Activated naive CD4-positive, alpha-beta T cell (primary cell): ENCODE data around the gene HDAC8.
"Not testable (repeated sequence)": the region's sequence is repeated elsewhere in the genome, so short reads cannot be mapped to it uniquely, and the experiment has no call there.

Source experiments
- DNase-seq, 4 experiments: peaks; one replicate each; lab custom pipeline; 2025; lab: John Stamatoyannopoulos, UW

HDAC8 gene

GRCh38 chrX:72373136-72373535 is 199.5 kb downstream of the HDAC8 start:
- no peak for DNase-seq

- no peak for DNase-seq
Observed at GRCh38 chrX:72372735-72373134, 199.9 kb downstream of the HDAC8 start.

- no peak for DNase-seq
Observed at GRCh38 chrX:72371405-72371804, 201.2 kb downstream of the HDAC8 start.

- DNase-seq: no peak
Observed at GRCh38 chrX:72368796-72369195, 203.8 kb downstream of the HDAC8 start.

- no peak for DNase-seq
Observed at GRCh38 chrX:72367516-72367915, 205.1 kb downstream of the HDAC8 start.

- no peak for DNase-seq
Observed at GRCh38 chrX:72366701-72367454, 205.8 kb downstream of the HDAC8 start.

GRCh38 chrX:72366178-72366577 is 206.5 kb downstream of the HDAC8 start:
- DNase-seq: no peak

GRCh38 chrX:72365126-72365525 is 207.5 kb downstream of the HDAC8 start:
- no peak for DNase-seq

- no peak for DNase-seq
Observed at GRCh38 chrX:72360326-72360725, 212.3 kb downstream of the HDAC8 start.

- no peak for DNase-seq
Observed at GRCh38 chrX:72358313-72358712, 214.3 kb downstream of the HDAC8 start.

- no peak for DNase-seq
Observed at GRCh38 chrX:72352786-72353185, 219.9 kb downstream of the HDAC8 start.

GRCh38 chrX:72351606-72352334 is 220.9 kb downstream of the HDAC8 start:
- DNase-seq: no peak

GRCh38 chrX:72349190-72349589 is 223.5 kb downstream of the HDAC8 start:
- DNase-seq: no peak

GRCh38 chrX:72348247-72348979 is 224.2 kb downstream of the HDAC8 start:
- no peak for DNase-seq

GRCh38 chrX:72347366-72347765 is 225.3 kb downstream of the HDAC8 start:
- no peak for DNase-seq

GRCh38 chrX:72346302-72346949 is 226.2 kb downstream of the HDAC8 start:
- no peak for DNase-seq

GRCh38 chrX:72340626-72341025 is 232.0 kb downstream of the HDAC8 start:
- no peak for DNase-seq

- no peak for DNase-seq
Observed at GRCh38 chrX:72340041-72340440, 232.6 kb downstream of the HDAC8 start.

- no peak for DNase-seq
Observed at GRCh38 chrX:72330131-72330530, 242.5 kb downstream of the HDAC8 start.

GRCh38 chrX:72326605-72327300 is 245.9 kb downstream of the HDAC8 start:
- no peak for DNase-seq

GRCh38 chrX:72319651-72320050 is 253.0 kb downstream of the HDAC8 start:
- not testable (repeated sequence) for DNase-seq

GRCh38 chrX:72317139-72317538 is 255.5 kb downstream of the HDAC8 start:
- DNase-seq: no peak
